Measurements from ENCODE around the gene GATB.

Gene GATB

DNA sequence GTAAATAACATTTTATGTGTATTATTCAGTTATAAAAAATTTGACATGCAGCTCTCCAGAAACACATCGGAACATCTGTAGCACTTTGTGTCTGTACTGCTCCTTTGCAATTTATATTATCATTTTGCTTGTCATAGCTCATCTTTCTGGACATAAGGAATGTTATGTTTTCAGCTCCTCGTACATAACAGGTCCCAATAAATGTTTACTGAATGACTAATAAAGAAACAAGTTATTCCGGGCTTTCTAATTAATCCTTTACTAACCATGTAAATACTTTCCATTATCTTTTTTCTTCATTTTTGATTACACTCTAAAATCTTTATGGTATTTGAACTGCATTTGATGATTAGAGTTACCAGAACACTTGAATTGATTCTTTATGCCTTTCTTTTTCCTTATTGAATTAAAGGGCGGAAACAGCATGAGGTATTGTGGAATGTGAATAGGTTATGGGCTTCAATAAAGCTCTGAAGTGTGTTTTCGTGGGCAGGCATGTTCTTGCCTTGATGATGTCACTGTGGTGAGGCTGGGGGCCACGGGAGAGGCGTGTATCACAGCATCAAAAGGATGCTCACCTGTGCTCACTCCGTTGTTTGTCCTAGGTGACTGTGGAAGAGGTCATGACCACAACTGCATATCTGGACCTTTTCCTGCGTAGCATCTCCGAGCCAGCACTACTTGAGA, 131.6 kb downstream of the GATB start:
- no peak for DNase-seq
- no peak overlapping the region for H3K27ac Mint-ChIP-seq
- no peaks in the 10 kb centered on the region for H3K9me3 Mint-ChIP-seq
- H3K27me3 Mint-ChIP-seq = peaks cover 33% of the 10 kb centered on the region
- no peak overlapping the region for H3K4me3 Mint-ChIP-seq
- no peaks in the 10 kb centered on the region for H3K36me3 Mint-ChIP-seq (ENCODE audit: low read depth)
- H3K4me1 Mint-ChIP-seq (ENCODE audit: low read depth) = no peaks in the 10 kb centered on the region

DNA sequence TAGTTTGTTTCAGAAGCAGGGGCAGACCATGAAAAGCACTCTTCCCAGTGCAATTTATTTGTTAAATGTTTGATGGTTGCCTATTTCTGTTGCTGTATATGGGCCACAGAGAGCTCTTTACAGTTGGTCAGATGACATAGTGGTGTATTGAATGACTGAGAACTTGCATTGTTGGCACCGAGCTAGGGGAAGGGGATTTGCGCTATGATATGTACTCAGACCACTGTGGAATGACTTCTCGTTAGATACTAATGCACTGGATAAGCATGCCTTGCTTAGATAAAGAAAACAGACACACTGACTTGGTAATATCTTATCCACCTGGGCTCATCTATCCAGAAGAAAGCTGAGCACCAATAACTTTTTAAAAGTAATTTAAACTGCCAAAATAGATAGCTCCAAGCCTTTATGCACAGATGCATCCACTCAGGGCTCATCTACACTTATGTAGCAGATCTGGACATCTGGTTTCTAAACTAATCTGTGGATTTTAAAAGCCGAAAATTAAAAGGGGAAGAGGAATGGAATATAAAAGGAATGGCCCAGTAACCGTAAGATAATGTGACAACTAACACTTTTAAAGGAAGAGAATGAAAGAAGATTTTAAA, 132.7 kb downstream of the GATB start:
- no peak for DNase-seq
- H3K36me3 Mint-ChIP-seq (ENCODE audit: low read depth) = no peaks in the 10 kb centered on the region
- peaks cover 34% of the 10 kb centered on the region for H3K27me3 Mint-ChIP-seq
- no peaks in the 10 kb centered on the region for H3K9me3 Mint-ChIP-seq
- H3K4me3 Mint-ChIP-seq = no peak overlapping the region
- H3K27ac Mint-ChIP-seq = no peak overlapping the region
- H3K4me1 Mint-ChIP-seq (ENCODE audit: low read depth) = no peaks in the 10 kb centered on the region

DNA sequence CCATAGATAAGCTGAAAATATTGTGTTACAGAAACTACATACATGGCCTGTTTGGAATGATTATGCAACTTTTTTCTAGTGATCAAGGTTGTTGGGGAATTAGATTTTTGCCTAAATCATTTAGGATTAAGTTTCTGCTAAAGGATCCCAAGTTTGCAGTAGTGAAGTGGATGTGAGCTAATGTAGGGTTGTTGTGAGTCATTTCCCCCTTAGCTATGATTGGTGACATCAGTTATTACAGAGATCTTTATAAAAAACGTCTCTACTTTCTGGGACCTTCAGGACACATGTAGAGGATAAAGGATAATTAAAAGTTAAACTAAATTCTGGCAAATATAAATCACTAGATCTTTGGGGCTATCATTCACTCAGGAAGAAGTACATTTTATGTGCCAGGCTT, 133.3 kb downstream of the GATB start:
- Mint-ChIP-seq H3K4me3 (no peak overlapping the region), H3K4me1 (ENCODE audit: low read depth) (no peaks in the 10 kb centered on the region), H3K36me3 (ENCODE audit: low read depth) (no peaks in the 10 kb centered on the region), H3K9me3 (no peaks in the 10 kb centered on the region), H3K27me3 (peaks cover 36% of the 10 kb centered on the region), H3K27ac (no peak overlapping the region)
- DNase-seq = no peak

DNA sequence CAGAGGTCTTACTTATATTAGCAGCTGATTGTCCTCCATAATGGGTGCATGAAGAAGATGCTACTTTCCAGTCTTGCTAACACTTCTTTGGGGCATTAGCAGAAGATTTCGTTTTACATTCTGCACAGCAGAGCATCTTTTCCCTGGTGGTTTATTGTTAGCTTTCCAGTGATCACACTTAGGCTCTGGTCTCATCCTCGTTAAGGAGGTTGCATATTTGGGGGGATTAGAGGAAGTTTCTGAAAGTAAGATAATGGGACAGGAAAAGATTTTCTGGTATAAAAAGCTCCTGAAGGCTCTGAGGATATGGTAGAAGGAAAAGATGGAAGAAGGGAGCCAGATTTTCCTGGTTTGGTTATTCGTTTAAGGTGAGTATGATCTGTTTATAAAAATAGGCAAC, 134.1 kb downstream of the GATB start:
- Mint-ChIP-seq H3K9me3 (no peaks in the 10 kb centered on the region), H3K36me3 (ENCODE audit: low read depth) (no peaks in the 10 kb centered on the region), H3K27me3 (peaks cover 40% of the 10 kb centered on the region), H3K27ac (no peak overlapping the region), H3K4me3 (no peak overlapping the region), H3K4me1 (ENCODE audit: low read depth) (no peaks in the 10 kb centered on the region)
- DNase-seq = no peak

DNA sequence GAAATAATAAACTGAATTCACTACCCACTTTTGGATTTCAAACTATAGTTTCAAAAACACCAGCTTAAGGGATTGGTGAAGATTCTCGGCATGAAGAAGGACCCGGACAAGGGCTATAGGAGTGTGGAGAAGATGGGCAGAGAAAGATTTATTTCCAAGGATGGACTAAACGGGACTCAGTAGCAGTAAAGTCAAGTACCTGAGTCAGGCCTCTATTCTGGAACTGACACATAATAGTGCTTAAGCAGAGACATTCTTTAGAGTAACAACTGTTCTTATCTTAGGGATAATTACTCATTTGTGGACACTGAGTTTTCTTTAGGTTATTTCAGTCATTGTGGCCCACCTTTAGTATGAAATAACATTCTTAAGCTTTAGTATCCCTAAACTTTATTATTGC, 134.6 kb downstream of the GATB start:
- H3K4me3 Mint-ChIP-seq = no peak overlapping the region
- H3K36me3 Mint-ChIP-seq (ENCODE audit: low read depth) = no peaks in the 10 kb centered on the region
- peaks cover 40% of the 10 kb centered on the region for H3K27me3 Mint-ChIP-seq
- no peaks in the 10 kb centered on the region for H3K4me1 Mint-ChIP-seq (ENCODE audit: low read depth)
- no peak for DNase-seq
- no peaks in the 10 kb centered on the region for H3K9me3 Mint-ChIP-seq
- no peak overlapping the region for H3K27ac Mint-ChIP-seq

DNA sequence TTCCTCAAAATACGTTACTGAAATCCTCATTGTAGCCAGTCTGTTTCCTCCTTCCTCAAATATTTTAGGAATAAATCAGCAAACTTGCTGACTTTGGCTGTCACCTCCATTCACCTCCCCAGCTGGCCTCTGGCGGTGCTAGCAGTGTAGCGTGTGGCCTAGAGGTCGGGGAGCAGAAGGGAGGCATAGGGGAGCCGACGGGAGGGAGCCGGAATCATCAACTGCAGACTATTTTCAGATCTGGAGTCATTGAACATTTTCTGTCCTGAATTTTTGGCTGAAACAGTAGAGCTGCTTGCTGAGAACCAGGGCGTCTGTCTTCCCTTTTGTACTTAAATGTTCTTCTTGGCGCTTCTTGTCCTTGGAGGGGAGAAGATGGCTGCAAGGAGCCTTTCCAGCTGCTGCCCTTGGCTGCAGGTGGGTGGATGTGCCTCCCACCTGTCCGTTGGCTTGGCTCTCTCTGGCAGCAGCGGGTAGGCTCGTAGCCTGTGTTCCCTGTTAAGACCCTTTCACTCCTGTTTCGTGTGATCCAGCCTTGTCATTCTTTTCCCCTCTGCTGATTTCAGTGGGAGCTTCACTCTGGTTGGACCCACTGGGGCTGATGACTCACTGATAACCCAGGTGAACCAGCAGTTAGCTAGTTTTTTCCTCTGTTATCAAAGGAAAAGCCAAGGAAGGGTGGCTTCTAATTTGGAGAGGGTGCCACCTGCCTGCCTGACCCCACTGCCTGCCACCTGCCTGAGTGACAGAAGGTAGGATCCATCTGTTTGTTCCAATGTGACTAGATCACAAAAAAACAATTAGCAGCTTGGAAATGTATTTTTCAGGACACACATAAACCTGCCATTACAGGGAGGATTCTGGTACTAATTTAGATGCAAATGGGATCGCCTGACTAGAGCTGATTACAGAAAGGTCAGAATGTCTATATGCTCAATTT, 135.9 kb downstream of the GATB start:
- no peaks in the 10 kb centered on the region for H3K36me3 Mint-ChIP-seq (ENCODE audit: low read depth)
- peaks cover 40% of the 10 kb centered on the region for H3K27me3 Mint-ChIP-seq
- no peak overlapping the region for H3K27ac Mint-ChIP-seq
- DNase-seq = no peak
- H3K4me1 Mint-ChIP-seq (ENCODE audit: low read depth) = no peaks in the 10 kb centered on the region
- H3K9me3 Mint-ChIP-seq = no peaks in the 10 kb centered on the region
- H3K4me3 Mint-ChIP-seq = no peak overlapping the region

Measured in activated T-cell treated with anti-CD3 and anti-CD28 coated beads, Interleukin-2, amount 50 U/mL, for 24 hours (primary cell).